ENCODE data around the gene CD300LG.

DNA sequence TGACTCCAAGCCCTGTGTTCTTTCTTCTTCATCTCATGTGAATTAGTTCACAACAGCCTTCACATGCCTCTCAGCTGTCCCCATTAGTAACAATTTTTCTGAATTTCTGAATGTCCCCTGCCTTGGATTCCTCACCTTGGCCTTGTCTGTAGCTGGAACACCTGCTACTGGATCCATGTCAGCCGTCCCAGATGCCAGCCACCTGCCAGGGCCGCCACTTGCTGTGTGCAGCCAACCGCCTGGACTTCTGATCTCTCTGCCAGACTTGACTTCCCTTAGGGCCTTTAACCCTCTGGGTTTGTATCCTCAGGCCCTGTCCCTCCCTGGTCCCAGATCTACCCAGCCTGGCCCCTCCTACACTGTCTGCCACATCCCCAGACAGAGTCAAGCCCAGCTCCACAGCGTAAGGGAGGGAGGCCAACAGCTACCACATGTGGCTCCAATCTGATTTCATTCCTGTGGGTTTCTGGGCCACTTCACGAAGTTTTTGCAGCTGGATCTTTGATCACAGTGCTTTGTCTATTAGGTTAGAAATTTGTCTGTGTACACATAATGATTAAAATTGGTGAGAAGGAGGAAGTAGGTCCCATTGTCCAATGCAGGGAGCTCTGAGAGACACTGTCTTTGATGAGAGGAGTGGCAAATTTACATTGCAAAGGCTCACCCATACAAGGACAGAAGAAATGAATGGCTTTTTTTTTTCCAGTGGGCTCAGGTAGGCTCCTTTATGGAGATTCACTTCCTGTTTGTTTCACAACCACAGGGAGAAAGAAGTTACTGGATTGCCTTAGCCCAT is 45.1 kb downstream of the CD300LG start:
- TF ChIP-seq, protein P1, sequence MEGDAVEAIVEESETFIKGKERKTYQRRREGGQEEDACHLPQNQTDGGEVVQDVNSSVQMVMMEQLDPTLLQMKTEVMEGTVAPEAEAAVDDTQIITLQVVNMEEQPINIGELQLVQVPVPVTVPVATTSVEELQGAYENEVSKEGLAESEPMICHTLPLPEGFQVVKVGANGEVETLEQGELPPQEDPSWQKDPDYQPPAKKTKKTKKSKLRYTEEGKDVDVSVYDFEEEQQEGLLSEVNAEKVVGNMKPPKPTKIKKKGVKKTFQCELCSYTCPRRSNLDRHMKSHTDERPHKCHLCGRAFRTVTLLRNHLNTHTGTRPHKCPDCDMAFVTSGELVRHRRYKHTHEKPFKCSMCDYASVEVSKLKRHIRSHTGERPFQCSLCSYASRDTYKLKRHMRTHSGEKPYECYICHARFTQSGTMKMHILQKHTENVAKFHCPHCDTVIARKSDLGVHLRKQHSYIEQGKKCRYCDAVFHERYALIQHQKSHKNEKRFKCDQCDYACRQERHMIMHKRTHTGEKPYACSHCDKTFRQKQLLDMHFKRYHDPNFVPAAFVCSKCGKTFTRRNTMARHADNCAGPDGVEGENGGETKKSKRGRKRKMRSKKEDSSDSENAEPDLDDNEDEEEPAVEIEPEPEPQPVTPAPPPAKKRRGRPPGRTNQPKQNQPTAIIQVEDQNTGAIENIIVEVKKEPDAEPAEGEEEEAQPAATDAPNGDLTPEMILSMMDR (IDR thresholded peaks at IDR 0.05): no peak
- no peak for TF ChIP-seq ZFX (IDR thresholded peaks at IDR 0.05; ENCODE audit: borderline replicate concordance)

Data from 22Rv1 (cell line).